GM23338 (cell line): Measurements from ENCODE around the gene MLST8. TPM values are rescaled to one million over a fixed set of nuclear protein-coding genes. Genes with fewer than 3 reads are reported as not detected.

ENCODE experiments used
- ATAC-seq: fragments of 200-7000 bp; cut with Tn5 transposase; 3 replicates; pipeline ENCODE4 v1.9.1; 2020
- DNase-seq: peaks from one replicate; pipeline ENCODE4 v3.0.0-alpha.2; 2015; ENCODE audit warnings: low spot score
- H2AFZ ChIP-seq: fragments of 200-600 bp; sonication (generic); 2 replicates; pipeline ENCODE4 v1.8.0; 2016; ENCODE audit warnings: antibody characterized with exemption, mild to moderate bottlenecking, moderate library complexity
- H3F3A ChIP-seq: fragments of 200-600 bp; sonication (generic); replicated peaks from 2 replicates; pipeline ENCODE4 v1.8.0; 2017; ENCODE audit warnings: antibody characterized with exemption, mixed run types, low read depth
- H3K27ac ChIP-seq: fragments of 200-600 bp; sonication (generic); 2 replicates; pipeline ENCODE4 v1.6.1; 2016; ENCODE audit warnings: low read depth
- H3K27me3 ChIP-seq: fragments of 200-600 bp; sonication (generic); 2 replicates; pipeline ENCODE4 v1.8.0; 2016; ENCODE audit warnings: mild to moderate bottlenecking, mixed run types, moderate library complexity; ENCODE audit not compliant: insufficient read depth
- H3K36me3 ChIP-seq: fragments of 200-600 bp; sonication (generic); 2 replicates; pipeline ENCODE4 v1.8.0; 2016; ENCODE audit warnings: mild to moderate bottlenecking; ENCODE audit not compliant: insufficient read depth
- H3K4me1 ChIP-seq: fragments of 200-600 bp; sonication (generic); 2 replicates; pipeline ENCODE4 v1.8.0; 2016; ENCODE audit warnings: mild to moderate bottlenecking, moderate library complexity; ENCODE audit not compliant: insufficient read depth
- H3K4me2 ChIP-seq: fragments of 200-600 bp; sonication (generic); 2 replicates; pipeline ENCODE4 v1.7.1; 2017; ENCODE audit warnings: mixed run types
- H3K4me3 ChIP-seq: fragments of 200-600 bp; sonication (generic); 2 replicates; pipeline ENCODE4 v1.6.1; 2016; ENCODE audit warnings: mixed run types
- H3K79me2 ChIP-seq: fragments of 200-600 bp; sonication (generic); replicated peaks from 2 replicates; pipeline ENCODE4 v1.8.0; 2017; ENCODE audit warnings: mild to moderate bottlenecking; ENCODE audit not compliant: insufficient read depth
- H3K9me2 ChIP-seq: fragments of 200-600 bp; sonication (generic); 2 replicates; pipeline ENCODE4 v1.8.0; 2017; ENCODE audit not compliant: insufficient read depth
- H4K20me1 ChIP-seq: fragments of 200-600 bp; sonication (generic); replicated peaks from 2 replicates; pipeline ENCODE4 v1.8.0; 2017; ENCODE audit warnings: mild to moderate bottlenecking; ENCODE audit not compliant: insufficient read depth
- H3K27ac Mint-ChIP-seq: 2 replicates; pipeline ENCODE4 v1.8.0; 2020; ENCODE audit warnings: inconsistent platforms, mild to moderate bottlenecking, moderate library complexity, mixed read lengths
- H3K27me3 Mint-ChIP-seq: 3 replicates; pipeline ENCODE4 v1.8.0; 2022; ENCODE audit warnings: low read depth, mild to moderate bottlenecking, moderate library complexity, mixed read lengths, inconsistent platforms; ENCODE audit not compliant: insufficient read depth, poor library complexity
- H3K36me3 Mint-ChIP-seq: 3 replicates; pipeline ENCODE4 v1.8.0; 2021; ENCODE audit warnings: low read depth, mild to moderate bottlenecking, inconsistent platforms, moderate library complexity, mixed read lengths
- H3K4me1 Mint-ChIP-seq: 3 replicates; pipeline ENCODE4 v1.8.0; 2020; ENCODE audit warnings: mild to moderate bottlenecking, inconsistent platforms, mixed read lengths
- H3K4me3 Mint-ChIP-seq: 3 replicates; pipeline ENCODE4 v1.8.0; 2021; ENCODE audit warnings: moderate library complexity, mild to moderate bottlenecking, inconsistent platforms, mixed read lengths
- H3K9me3 Mint-ChIP-seq: 3 replicates; pipeline ENCODE4 v1.8.0; 2020; ENCODE audit warnings: moderate library complexity, mild to moderate bottlenecking, inconsistent platforms, mixed read lengths
- CREB1 ChIP-seq: fragments of 250-450 bp; sonication (Bioruptor Pico); IDR thresholded peaks from 2 replicates; pipeline ENCODE4 v1.5.0; 2020; ENCODE audit warnings: low read depth, mild to moderate bottlenecking, moderate library complexity
- EZH2phosphoT487 ChIP-seq: fragments of 200-600 bp; sonication (generic); IDR thresholded peaks from one replicate; pipeline ENCODE4 v1.8.1; 2018; ENCODE audit warnings: antibody characterized with exemption; ENCODE audit not compliant: unreplicated experiment
- POLR2AphosphoS5 ChIP-seq: IDR thresholded peaks from 2 replicates; pipeline ENCODE4 v1.6.1; 2016; ENCODE audit warnings: antibody characterized with exemption, low read depth
- STAT1 ChIP-seq: IDR thresholded peaks from one replicate; pipeline ENCODE4 v1.6.1; 2016; ENCODE audit warnings: antibody characterized with exemption; ENCODE audit not compliant: unreplicated experiment
- ZNF114 ChIP-seq: fragments of 250-450 bp; sonication (Bioruptor Pico); IDR thresholded peaks from 2 replicates; pipeline ENCODE4 v1.5.0; 2020; ENCODE audit warnings: mild to moderate bottlenecking, moderate library complexity
- ZNF331 ChIP-seq: fragments of 250-450 bp; sonication (Bioruptor Pico); IDR thresholded peaks from 2 replicates; pipeline ENCODE4 v1.5.0; 2020; ENCODE audit warnings: low read depth, mild to moderate bottlenecking, moderate library complexity
- polyA plus RNA-seq: library from polyadenylated mRNA; unstranded; fragments of >200 nt; fragmentation: Nextera tagmentation; extraction: Ambion mirVana; gene quantifications from 2 replicates; pipeline ENCODE4 v1.2.1, GENCODE V29; 2016
- total RNA-seq: library from RNA; depleted of rRNA; stranded (reverse); fragments of >200 nt; shearing (Covaris generic); gene quantifications from 2 replicates; pipeline ENCODE4 v1.2.3, GENCODE V29; 2014
- TF ChIP-seq, protein P1 (sequence below): fragments of 250-450 bp; sonication (Bioruptor Pico); IDR thresholded peaks from 2 replicates; pipeline ENCODE4 v1.5.0; 2020; ENCODE audit warnings: mild to moderate bottlenecking, moderate library complexity
- TF ChIP-seq, protein P2 (sequence below): IDR thresholded peaks from 2 replicates; pipeline ENCODE4 v1.6.1; 2016; ENCODE audit warnings: antibody characterized with exemption

Gene MLST8
- total and polyA plus RNA-seq, 2 experiments from 2014 or later: 58.8 to 138 TPM

DNA sequence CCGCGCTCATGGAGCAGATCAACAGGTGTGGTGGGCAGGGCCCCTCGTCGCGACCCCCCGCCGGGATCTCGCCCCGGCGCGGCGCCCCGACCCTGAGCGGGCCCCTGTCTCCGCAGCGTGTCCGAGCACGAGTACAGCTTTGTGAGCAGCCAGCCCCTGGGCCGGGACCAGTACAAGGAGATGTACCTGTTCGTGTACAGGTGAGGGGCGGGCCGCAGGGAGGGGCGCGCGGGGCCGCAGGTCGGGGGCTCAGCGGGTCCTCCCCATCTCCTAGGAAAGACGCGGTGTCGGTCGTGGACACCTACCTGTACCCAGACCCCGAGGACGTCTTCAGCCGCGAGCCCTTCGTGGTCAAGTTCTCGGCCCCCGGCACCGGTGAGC, 31.8 kb downstream of the MLST8 start:
- Mint-ChIP-seq H3K4me3 (peak overlapping the region; percentile 57; the same call in 2 of the 3 replicates), H3K27me3 (peaks cover 31% of the 10 kb centered on the region), H3K27ac (no peak overlapping the region), H3K36me3 (peaks cover 14% of the 10 kb centered on the region), H3K9me3 (no peaks in the 10 kb centered on the region), H3K4me1 (no peaks in the 10 kb centered on the region)
- H3K4me2 ChIP-seq: peak overlapping the region; percentile 92
- H3K9me2 ChIP-seq: no peaks in the 10 kb centered on the region
- TF ChIP-seq ZNF114 (CRISPR knock-in tag): no peak
- no peak for TF ChIP-seq ZNF331
- TF ChIP-seq, protein P1, sequence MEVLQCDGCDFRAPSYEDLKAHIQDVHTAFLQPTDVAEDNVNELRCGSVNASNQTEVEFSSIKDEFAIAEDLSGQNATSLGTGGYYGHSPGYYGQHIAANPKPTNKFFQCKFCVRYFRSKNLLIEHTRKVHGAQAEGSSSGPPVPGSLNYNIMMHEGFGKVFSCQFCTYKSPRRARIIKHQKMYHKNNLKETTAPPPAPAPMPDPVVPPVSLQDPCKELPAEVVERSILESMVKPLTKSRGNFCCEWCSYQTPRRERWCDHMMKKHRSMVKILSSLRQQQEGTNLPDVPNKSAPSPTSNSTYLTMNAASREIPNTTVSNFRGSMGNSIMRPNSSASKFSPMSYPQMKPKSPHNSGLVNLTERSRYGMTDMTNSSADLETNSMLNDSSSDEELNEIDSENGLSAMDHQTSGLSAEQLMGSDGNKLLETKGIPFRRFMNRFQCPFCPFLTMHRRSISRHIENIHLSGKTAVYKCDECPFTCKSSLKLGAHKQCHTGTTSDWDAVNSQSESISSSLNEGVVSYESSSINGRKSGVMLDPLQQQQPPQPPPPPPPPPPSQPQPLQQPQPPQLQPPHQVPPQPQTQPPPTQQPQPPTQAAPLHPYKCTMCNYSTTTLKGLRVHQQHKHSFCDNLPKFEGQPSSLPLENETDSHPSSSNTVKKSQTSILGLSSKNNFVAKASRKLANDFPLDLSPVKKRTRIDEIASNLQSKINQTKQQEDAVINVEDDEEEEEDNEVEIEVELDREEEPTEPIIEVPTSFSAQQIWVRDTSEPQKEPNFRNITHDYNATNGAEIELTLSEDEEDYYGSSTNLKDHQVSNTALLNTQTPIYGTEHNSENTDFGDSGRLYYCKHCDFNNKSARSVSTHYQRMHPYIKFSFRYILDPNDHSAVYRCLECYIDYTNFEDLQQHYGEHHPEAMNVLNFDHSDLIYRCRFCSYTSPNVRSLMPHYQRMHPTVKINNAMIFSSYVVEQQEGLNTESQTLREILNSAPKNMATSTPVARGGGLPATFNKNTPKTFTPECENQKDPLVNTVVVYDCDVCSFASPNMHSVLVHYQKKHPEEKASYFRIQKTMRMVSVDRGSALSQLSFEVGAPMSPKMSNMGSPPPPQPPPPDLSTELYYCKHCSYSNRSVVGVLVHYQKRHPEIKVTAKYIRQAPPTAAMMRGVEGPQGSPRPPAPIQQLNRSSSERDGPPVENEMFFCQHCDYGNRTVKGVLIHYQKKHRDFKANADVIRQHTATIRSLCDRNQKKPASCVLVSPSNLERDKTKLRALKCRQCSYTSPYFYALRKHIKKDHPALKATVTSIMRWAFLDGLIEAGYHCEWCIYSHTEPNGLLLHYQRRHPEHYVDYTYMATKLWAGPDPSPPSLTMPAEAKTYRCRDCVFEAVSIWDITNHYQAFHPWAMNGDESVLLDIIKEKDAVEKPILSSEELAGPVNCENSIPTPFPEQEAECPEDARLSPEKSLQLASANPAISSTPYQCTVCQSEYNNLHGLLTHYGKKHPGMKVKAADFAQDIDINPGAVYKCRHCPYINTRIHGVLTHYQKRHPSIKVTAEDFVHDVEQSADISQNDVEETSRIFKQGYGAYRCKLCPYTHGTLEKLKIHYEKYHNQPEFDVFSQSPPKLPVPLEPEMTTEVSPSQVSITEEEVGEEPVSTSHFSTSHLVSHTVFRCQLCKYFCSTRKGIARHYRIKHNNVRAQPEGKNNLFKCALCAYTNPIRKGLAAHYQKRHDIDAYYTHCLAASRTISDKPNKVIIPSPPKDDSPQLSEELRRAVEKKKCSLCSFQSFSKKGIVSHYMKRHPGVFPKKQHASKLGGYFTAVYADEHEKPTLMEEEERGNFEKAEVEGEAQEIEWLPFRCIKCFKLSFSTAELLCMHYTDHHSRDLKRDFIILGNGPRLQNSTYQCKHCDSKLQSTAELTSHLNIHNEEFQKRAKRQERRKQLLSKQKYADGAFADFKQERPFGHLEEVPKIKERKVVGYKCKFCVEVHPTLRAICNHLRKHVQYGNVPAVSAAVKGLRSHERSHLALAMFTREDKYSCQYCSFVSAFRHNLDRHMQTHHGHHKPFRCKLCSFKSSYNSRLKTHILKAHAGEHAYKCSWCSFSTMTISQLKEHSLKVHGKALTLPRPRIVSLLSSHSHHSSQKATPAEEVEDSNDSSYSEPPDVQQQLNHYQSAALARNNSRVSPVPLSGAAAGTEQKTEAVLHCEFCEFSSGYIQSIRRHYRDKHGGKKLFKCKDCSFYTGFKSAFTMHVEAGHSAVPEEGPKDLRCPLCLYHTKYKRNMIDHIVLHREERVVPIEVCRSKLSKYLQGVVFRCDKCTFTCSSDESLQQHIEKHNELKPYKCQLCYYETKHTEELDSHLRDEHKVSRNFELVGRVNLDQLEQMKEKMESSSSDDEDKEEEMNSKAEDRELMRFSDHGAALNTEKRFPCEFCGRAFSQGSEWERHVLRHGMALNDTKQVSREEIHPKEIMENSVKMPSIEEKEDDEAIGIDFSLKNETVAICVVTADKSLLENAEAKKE (CRISPR knock-in tag): no peak
- DNase-seq (no peak), ATAC-seq (peak; percentile 5)
- no peaks in the 10 kb centered on the region; the same call in 1 of the 2 replicates for H4K20me1 ChIP-seq
- no peaks in the 10 kb centered on the region for H3K4me1 ChIP-seq
- peak overlapping the region; percentile 65 for H3K4me3 ChIP-seq
- H3K79me2 ChIP-seq: no peaks in the 10 kb centered on the region
- no peaks in the 10 kb centered on the region; the same call in 1 of the 2 replicates for H3K36me3 ChIP-seq
- no peak overlapping the region for H2AFZ ChIP-seq
- no peak overlapping the region for H3K27ac ChIP-seq
- H3F3A ChIP-seq: peaks cover 2% of the 10 kb centered on the region; the same call in 1 of the 2 replicates
- peaks cover 18% of the 10 kb centered on the region for H3K27me3 ChIP-seq

DNA sequence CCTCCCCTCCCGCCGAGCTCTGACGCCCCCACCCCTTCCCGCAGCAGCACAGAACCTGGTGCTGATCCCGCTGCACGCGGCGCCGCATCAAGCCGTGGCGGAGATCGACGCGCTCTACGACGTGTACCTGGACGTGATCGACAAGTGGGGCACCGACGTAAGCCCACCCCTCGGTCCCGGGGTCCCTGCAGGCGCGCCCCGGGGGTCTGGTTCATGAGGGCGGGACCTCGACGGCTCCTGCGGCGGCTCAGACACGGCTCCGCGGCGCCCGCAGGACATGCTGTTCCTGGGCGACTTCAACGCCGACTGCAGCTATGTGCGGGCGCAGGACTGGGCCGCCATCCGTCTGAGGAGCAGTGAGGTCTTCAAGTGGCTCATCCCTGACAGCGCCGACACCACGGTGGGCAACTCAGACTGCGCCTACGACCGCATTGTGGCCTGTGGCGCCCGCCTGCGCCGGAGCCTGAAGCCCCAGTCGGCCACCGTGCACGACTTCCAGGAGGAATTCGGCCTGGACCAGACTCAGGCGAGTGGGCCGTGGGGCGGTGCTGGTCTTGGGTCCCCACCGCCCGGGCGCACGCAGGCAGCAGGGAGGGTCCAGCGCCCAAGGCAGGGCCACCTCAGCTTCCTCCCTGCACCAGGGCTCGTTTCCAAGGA, 32.4 kb downstream of the MLST8 start:
- H3K27ac Mint-ChIP-seq: no peak overlapping the region
- TF ChIP-seq, protein P2, sequence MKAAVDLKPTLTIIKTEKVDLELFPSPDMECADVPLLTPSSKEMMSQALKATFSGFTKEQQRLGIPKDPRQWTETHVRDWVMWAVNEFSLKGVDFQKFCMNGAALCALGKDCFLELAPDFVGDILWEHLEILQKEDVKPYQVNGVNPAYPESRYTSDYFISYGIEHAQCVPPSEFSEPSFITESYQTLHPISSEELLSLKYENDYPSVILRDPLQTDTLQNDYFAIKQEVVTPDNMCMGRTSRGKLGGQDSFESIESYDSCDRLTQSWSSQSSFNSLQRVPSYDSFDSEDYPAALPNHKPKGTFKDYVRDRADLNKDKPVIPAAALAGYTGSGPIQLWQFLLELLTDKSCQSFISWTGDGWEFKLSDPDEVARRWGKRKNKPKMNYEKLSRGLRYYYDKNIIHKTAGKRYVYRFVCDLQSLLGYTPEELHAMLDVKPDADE: no peak
- TF ChIP-seq EZH2phosphoT487: no peak
- TF ChIP-seq CREB1: peak; percentile 13; the same call in 1 of the 2 replicates
- TF ChIP-seq STAT1: no peak
- no peak for TF ChIP-seq POLR2AphosphoS5
- Histone ChIP-seq H3K27ac (no peak overlapping the region), H3K4me1 (no peaks in the 10 kb centered on the region), H3K27me3 (peaks cover 18% of the 10 kb centered on the region), H3K79me2 (no peaks in the 10 kb centered on the region), H2AFZ (no peak overlapping the region; the same call in 1 of the 2 replicates), H3F3A (peaks cover 2% of the 10 kb centered on the region; the same call in 1 of the 2 replicates), H3K9me2 (no peaks in the 10 kb centered on the region), H4K20me1 (no peaks in the 10 kb centered on the region; the same call in 1 of the 2 replicates), H3K4me2 (peak overlapping the region; percentile 92), H3K36me3 (no peaks in the 10 kb centered on the region; the same call in 1 of the 2 replicates), H3K4me3 (peak overlapping the region; percentile 65)
- H3K27me3 Mint-ChIP-seq: peaks cover 31% of the 10 kb centered on the region
- H3K4me3 Mint-ChIP-seq: peak overlapping the region; percentile 52
- H3K36me3 Mint-ChIP-seq: peaks cover 20% of the 10 kb centered on the region
- peak; percentile 23 for ATAC-seq
- H3K9me3 Mint-ChIP-seq: no peaks in the 10 kb centered on the region
- no peaks in the 10 kb centered on the region for H3K4me1 Mint-ChIP-seq
- peak; percentile 68 for DNase-seq
